Stomach (tissue), 19 donors: ENCODE measurements around the gene OR5T1. TPM values are rescaled to one million over a fixed set of nuclear protein-coding genes. Genes with fewer than 3 reads are reported as not detected.

ENCODE experiments used
- DNase-seq, 2 donors: peaks; one replicate each; pipeline versions ENCODE4 v3.0.0 to v3.0.0-alpha.2; 2013 to 2019
- H3K27ac ChIP-seq, 5 donors: fragments of 200-600 bp in 4 of 5; sonication (generic) in 4 of 5; one replicate each; pipeline ENCODE4 v1.5.1; 2013 to 2019; ENCODE audit warnings: mild to moderate bottlenecking in 1 of 5, moderate library complexity in 1 of 5
- H3K27me3 ChIP-seq, 3 donors: fragments of 200-600 bp; sonication (generic); one replicate each; pipeline ENCODE4 v1.5.1; 2017 to 2019; ENCODE audit warnings: mixed run types in 1 of 3
- H3K36me3 ChIP-seq, 4 donors: fragments of 200-600 bp; sonication (generic); 1 replicate in 3 of 4; 2 replicates in 1 of 4; pipeline ENCODE4 v1.5.1; 2016 to 2019
- H3K4me1 ChIP-seq, 4 donors: fragments of 200-600 bp; sonication (generic); one replicate each; pipeline ENCODE4 v1.5.1; 2016 to 2019
- H3K4me3 ChIP-seq, 4 donors: fragments of 200-600 bp; sonication (generic) in 3 of 4; one replicate each; pipeline ENCODE4 v1.5.1; 2016 to 2019; ENCODE audit warnings: mild to moderate bottlenecking in 1 of 4
- H3K9me3 ChIP-seq, 4 donors: fragments of 200-600 bp; sonication (generic); one replicate each; pipeline ENCODE4 v1.5.1; 2016 to 2019
- CTCF ChIP-seq, 7 experiments: fragments of 450-650 bp in 4 of 7; fragments of 200-600 bp in 3 of 7; sonication (generic) in 3 of 7; IDR thresholded peaks; one replicate each; pipeline ENCODE4 v1.5.1; 2016 to 2019; ENCODE audit warnings: antibody characterized with exemption in 7 of 7, control low read depth in 2 of 7, mild to moderate bottlenecking in 1 of 7
- EP300 ChIP-seq: sonication (generic); formaldehyde crosslinking; IDR thresholded peaks from one replicate; pipeline ENCODE4 v1.6.1; 2017; ENCODE audit warnings: antibody characterized with exemption
- POLR2A ChIP-seq, 4 donors: fragments of 450-650 bp; IDR thresholded peaks; one replicate each; pipeline ENCODE4 v1.6.1; 2016; ENCODE audit warnings: antibody characterized with exemption in 4 of 4, control low read depth in 2 of 4, mild to moderate bottlenecking in 1 of 4, moderate library complexity in 1 of 4
- POLR2AphosphoS5 ChIP-seq, 3 donors: sonication (generic); formaldehyde crosslinking; IDR thresholded peaks; one replicate each; pipeline ENCODE4 v1.6.1; 2016; ENCODE audit warnings: antibody characterized with exemption in 3 of 3
- WGBS, 5 donors: extraction: QIAGEN DNeasy Blood & Tissue Kit in 3 of 5; methylation state at CpG; one replicate each; pipeline versions ENCODE4 v1.1.5 to v1.1.7; 2013 to 2018; 5-methylcytosine and 5-hydroxymethylcytosine counted together
- intact Hi-C: fragments of 100-400 bp; cut with DNase I; formaldehyde crosslinking; loops from one replicate; pipeline ENCODE4 v1.15.1; 2023; ENCODE audit warnings: low total_unique reads
- long read RNA-seq, 10 donors: transcript quantifications; one replicate each; lab custom pipeline, GENCODE V29; 2026
- polyA plus RNA-seq, 3 donors: library from polyadenylated mRNA; stranded (reverse); fragments of 200-250 nt; gene quantifications; one replicate each; pipeline ENCODE4 v1.2.3, GENCODE V29; 2013
- total RNA-seq, 5 donors: library from RNA; depleted of rRNA; stranded (reverse); fragments of >200 nt; gene quantifications; one replicate each; pipeline versions ENCODE4 v1.1.0 to v1.2.3, GENCODE V29; 2014 to 2016
- donor health status: healthy with polysubstance abuse.
- donor health status: Bipolar disorder and iron deficiency.
- donor health status: healthy.

Gene OR5T1
- total RNA-seq, result not detected
- polyA plus RNA-seq, result not detected
- long read RNA-seq, donor 1, result 0 reads
- long read RNA-seq, donor 2, result 0 reads
- long read RNA-seq, donor 3, result 0 reads
- long read RNA-seq, donor 4, result 0 reads
- long read RNA-seq, donor 5, result 0 reads
- long read RNA-seq, donor 6, result 0 reads
- long read RNA-seq, donor 7, result 0 reads
- long read RNA-seq, donor 8, result 0 reads
- long read RNA-seq, donor 9, result 0 reads
- long read RNA-seq, donor 10, result 0 reads

DNA sequence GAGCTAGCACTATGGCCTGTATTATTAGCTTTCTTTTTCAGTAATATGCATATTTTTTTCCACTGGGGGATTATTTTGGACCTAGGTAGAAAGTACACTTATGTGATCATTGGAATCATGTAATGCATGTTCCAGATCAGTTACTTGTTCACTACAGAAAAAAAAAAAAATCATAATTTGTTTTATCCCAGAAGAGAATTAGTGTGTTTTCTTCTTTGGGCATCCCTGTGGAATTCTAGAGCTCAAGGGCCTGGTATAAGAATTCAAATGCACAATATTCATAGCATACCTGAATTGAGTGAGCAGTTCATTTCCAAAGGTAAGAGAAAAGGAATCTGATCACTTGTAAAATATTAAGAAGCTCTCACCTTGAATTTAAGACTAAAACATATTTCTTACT lies at the start of gene OR5T1:
TSS of gene OR5T1 (plus strand) at position 301 of the 400 bp plus-strand sequence. CDS start 1,485 bp downstream, outside the sequence.
- Histone ChIP-seq H3K4me3 (no peak within 1 kb of the TSS), H3K36me3 (no peaks in the 10 kb centered on the region), H3K9me3 (peaks cover 0 to 17% (median 2%) of the 10 kb centered on the region in 4 donors), H3K4me1 (no peaks in the 10 kb centered on the region), H3K27me3 (no peaks in the 10 kb centered on the region), H3K27ac (no peak within 1 kb of the TSS)
- TF ChIP-seq EP300 (no peak), CTCF (IDR thresholded peaks at IDR 0.05) (no peak), POLR2A (IDR thresholded peaks at IDR 0.05) (no peak), POLR2AphosphoS5 (IDR thresholded peaks at IDR 0.05) (no peak)
- no peak for DNase-seq
- intact Hi-C loops, result no loop called here

DNA sequence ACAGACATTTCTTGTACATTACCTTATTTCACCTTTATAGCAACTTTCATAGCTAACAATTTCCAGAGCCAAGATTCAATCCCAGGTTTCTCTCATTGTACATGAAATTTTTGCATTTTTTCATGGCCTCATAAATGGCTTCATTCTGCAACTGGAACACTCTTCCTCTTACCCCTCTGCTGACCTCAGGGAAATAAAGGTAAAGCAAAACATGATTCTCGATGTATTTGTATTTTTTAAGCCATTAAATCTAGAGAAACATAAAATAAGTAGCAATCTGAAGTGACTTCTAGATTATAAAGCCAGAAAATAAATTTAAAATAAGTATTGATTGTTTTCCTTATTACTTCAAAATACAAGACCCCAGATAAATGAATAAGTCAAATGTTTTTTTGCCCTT lies 39.8 kb upstream of the OR5T1 start, which contains the start of gene OR5T2:
TSS of gene OR5T2 (minus strand) at position 101 of the 400 bp plus-strand sequence. CDS start 1,193 bp downstream, outside the sequence.
- Histone ChIP-seq H3K27me3 (no peaks in the 10 kb centered on the region), H3K9me3 (peaks cover 0 to 29% (median 7%) of the 10 kb centered on the region in 4 donors), H3K36me3 (no peaks in the 10 kb centered on the region), H3K27ac (no peak within 1 kb of the TSS), H3K4me3 (no peak within 1 kb of the TSS), H3K4me1 (no peaks in the 10 kb centered on the region)
- WGBS, 5 donors, result 41 to 59% (median 53%) methylated on average over 1 of the region's 1 CpG
- TF ChIP-seq POLR2A (IDR thresholded peaks at IDR 0.05) (no peak), EP300 (no peak), POLR2AphosphoS5 (IDR thresholded peaks at IDR 0.05) (no peak), CTCF (IDR thresholded peaks at IDR 0.05) (no peak)
- DNase-seq, result no peak
- intact Hi-C loops, result no loop called here

DNA sequence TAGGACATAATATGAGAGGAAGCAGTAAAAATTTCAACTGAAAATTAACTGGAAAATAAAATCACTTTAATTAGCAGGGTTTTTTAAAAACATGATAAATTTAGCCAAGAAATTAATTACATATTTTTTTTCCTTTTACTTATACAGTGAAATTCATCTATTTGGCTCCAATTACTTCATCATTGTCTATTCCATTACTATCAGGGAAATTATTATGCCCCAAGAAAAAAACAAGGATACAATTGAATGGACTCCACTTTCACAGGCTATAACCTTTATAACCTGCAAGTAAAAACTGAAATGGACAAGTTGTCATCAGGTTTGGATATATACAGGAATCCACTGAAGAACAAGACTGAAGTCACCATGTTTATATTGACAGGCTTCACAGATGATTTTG lies 22.0 kb upstream of the OR5T1 start, which contains the start of gene OR5T3:
TSS of gene OR5T3 (plus strand) at position 301 of the 400 bp plus-strand sequence. CDS start at position 301, 0 bp downstream.
- no peaks in the 10 kb centered on the region for H3K27me3 ChIP-seq
- H3K4me1 ChIP-seq, result no peaks in the 10 kb centered on the region
- peaks cover 0 to 2% (median under 1%) of the 10 kb centered on the region in 4 donors for H3K9me3 ChIP-seq
- no peak for TF ChIP-seq CTCF (IDR thresholded peaks at IDR 0.05)
- TF ChIP-seq POLR2A (IDR thresholded peaks at IDR 0.05), result no peak
- no peak for TF ChIP-seq EP300
- no peak for TF ChIP-seq POLR2AphosphoS5 (IDR thresholded peaks at IDR 0.05)
- DNase-seq, result no peak
- H3K27ac ChIP-seq, result no peak within 1 kb of the TSS
- no peak within 1 kb of the TSS for H3K4me3 ChIP-seq
- intact Hi-C loops, result no loop called here
- H3K36me3 ChIP-seq, result no peaks in the 10 kb centered on the region

DNA sequence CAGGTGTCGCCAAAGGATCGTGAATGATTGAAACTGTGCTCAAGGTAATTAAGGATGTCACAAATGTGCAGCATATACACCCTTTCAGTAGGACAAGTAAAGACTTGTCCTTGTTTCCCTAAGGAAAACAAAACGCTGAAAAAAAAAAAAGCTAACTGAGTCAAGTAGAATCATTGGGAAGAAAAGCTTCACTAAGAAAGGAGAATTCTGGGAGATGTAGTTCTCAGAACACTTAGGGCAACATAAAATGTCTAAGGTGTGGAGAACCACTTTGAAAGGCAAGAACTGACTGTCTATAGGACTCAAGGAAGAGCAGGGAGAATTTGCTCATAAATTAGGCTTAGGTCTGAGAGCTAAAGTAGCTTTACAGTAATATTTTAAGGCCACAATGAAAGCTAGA lies 2.9 kb upstream of the OR5T1 start:
- no peak overlapping the region for H3K27ac ChIP-seq
- DNase-seq, result no peak
- WGBS, 5 donors, result 58 to 65% (median 63%) methylated on average over 3 of the region's 3 CpGs
- H3K4me3 ChIP-seq, result no peak overlapping the region
- H3K27me3 ChIP-seq, result no peaks in the 10 kb centered on the region
- H3K9me3 ChIP-seq, result peaks cover 0 to 23% (median 9%) of the 10 kb centered on the region in 4 donors
- TF ChIP-seq POLR2A (IDR thresholded peaks at IDR 0.05) (no peak), EP300 (no peak), POLR2AphosphoS5 (IDR thresholded peaks at IDR 0.05) (no peak), CTCF (IDR thresholded peaks at IDR 0.05) (no peak)
- intact Hi-C loops, result no loop called here
- no peaks in the 10 kb centered on the region for H3K36me3 ChIP-seq
- H3K4me1 ChIP-seq, result no peaks in the 10 kb centered on the region
